DND-41 (cell line): ENCODE measurements around the gene GRM5.
"Not testable (repeated sequence)": the region's sequence is repeated elsewhere in the genome, so short reads cannot be mapped to it uniquely, and the experiment has no call there.

Experiments
- ATAC-seq: fragments of 200-7000 bp; cut with Tn5 transposase; 3 replicates; pipeline ENCODE4 v1.9.1; 2021; ENCODE audit warnings: low read depth; ENCODE audit not compliant: insufficient read depth
- DNase-seq: peaks from one replicate; pipeline ENCODE4 v3.0.0-alpha.2; 2020
- H2AFZ ChIP-seq: 2 replicates; pipeline ENCODE4 v1.6.0; 2012; ENCODE audit warnings: low read depth, low read length
- H3K27ac ChIP-seq: 2 replicates; pipeline ENCODE4 v1.5.1; 2012; ENCODE audit warnings: low read length, inconsistent platforms
- H3K27me3 ChIP-seq: fragments of 200-600 bp; sonication (generic); 2 replicates; pipeline ENCODE4 v1.6.0; 2012; ENCODE audit warnings: low read length, mild to moderate bottlenecking, inconsistent platforms; ENCODE audit not compliant: insufficient read depth, poor library complexity
- H3K36me3 ChIP-seq: 2 replicates; pipeline ENCODE4 v1.5.1; 2012; ENCODE audit warnings: low read length, inconsistent platforms; ENCODE audit not compliant: insufficient read depth
- H3K4me1 ChIP-seq: 2 replicates; pipeline ENCODE4 v1.5.1; 2012; ENCODE audit warnings: mild to moderate bottlenecking, low read length; ENCODE audit not compliant: insufficient read depth
- H3K4me2 ChIP-seq: 2 replicates; pipeline ENCODE4 v1.6.0; 2012; ENCODE audit warnings: mild to moderate bottlenecking, moderate library complexity, low read length, inconsistent platforms; ENCODE audit not compliant: insufficient read depth
- H3K4me3 ChIP-seq, 2 experiments: fragments of 200-600 bp in 1 of 2; shearing (Covaris generic) in 1 of 2; 2 replicates each; pipeline ENCODE4 v1.5.1; 2012 to 2016; ENCODE audit warnings: inconsistent platforms in 2 of 2, low read length in 2 of 2, mild to moderate bottlenecking in 2 of 2, low read depth in 1 of 2, moderate library complexity in 1 of 2
- H3K79me2 ChIP-seq: 2 replicates; pipeline ENCODE4 v1.6.0; 2012; ENCODE audit warnings: low read length, inconsistent platforms; ENCODE audit not compliant: insufficient read depth
- H3K9ac ChIP-seq: 2 replicates; pipeline ENCODE4 v1.6.0; 2012; ENCODE audit warnings: low read depth, mild to moderate bottlenecking, inconsistent platforms, low read length, moderate library complexity
- H3K9me3 ChIP-seq: 2 replicates; pipeline ENCODE4 v1.5.1; 2012; ENCODE audit warnings: low read length, moderate library complexity, mild to moderate bottlenecking, inconsistent platforms; ENCODE audit not compliant: insufficient read depth, severe bottlenecking
- H4K20me1 ChIP-seq: 2 replicates; pipeline ENCODE4 v1.6.0; 2012; ENCODE audit warnings: low read length; ENCODE audit not compliant: insufficient read depth
- CTCF ChIP-seq: IDR thresholded peaks from 2 replicates; pipeline ENCODE4 v1.5.1; 2012; ENCODE audit warnings: borderline replicate concordance, low read length, moderate library complexity, mild to moderate bottlenecking; ENCODE audit not compliant: poor library complexity, severe bottlenecking; ENCODE audit errors: extremely low read depth
- EZH2 ChIP-seq: IDR thresholded peaks from 3 replicates; pipeline ENCODE4 v1.6.1; 2012; ENCODE audit warnings: borderline replicate concordance, low read depth, mild to moderate bottlenecking, moderate library complexity, low read length, inconsistent platforms; ENCODE audit not compliant: severe bottlenecking

GRM5 gene

GRCh38 chr11:89016214-89016613, 49.6 kb downstream of the GRM5 start:
- TF ChIP-seq EZH2 (no peak), CTCF (no peak)
- no peak overlapping the region for H3K4me2 ChIP-seq
- no peak overlapping the region for H3K9ac ChIP-seq
- no peaks in the 10 kb centered on the region for H3K4me1 ChIP-seq
- no peak overlapping the region for H3K27ac ChIP-seq
- no peaks in the 10 kb centered on the region for H3K79me2 ChIP-seq
- H2AFZ ChIP-seq: no peak overlapping the region
- H3K27me3 ChIP-seq: no peaks in the 10 kb centered on the region
- no peak overlapping the region for H3K4me3 ChIP-seq
- ATAC-seq (no peak), DNase-seq (no peak)
- no peaks in the 10 kb centered on the region for H3K36me3 ChIP-seq
- H3K9me3 ChIP-seq: no peaks in the 10 kb centered on the region
- H4K20me1 ChIP-seq: no peaks in the 10 kb centered on the region

- no peak overlapping the region for H3K9ac ChIP-seq
- no peaks in the 10 kb centered on the region for H3K4me1 ChIP-seq
- H2AFZ ChIP-seq: no peak overlapping the region
- no peak overlapping the region for H3K27ac ChIP-seq
- no peaks in the 10 kb centered on the region for H3K27me3 ChIP-seq
- no peaks in the 10 kb centered on the region for H3K79me2 ChIP-seq
- no peak overlapping the region for H3K4me2 ChIP-seq
- DNase-seq (no peak), ATAC-seq (no peak)
- TF ChIP-seq EZH2: no peak
- no peak for TF ChIP-seq CTCF
- H3K4me3 ChIP-seq: no peak overlapping the region
- H3K9me3 ChIP-seq: no peaks in the 10 kb centered on the region
- H4K20me1 ChIP-seq: no peaks in the 10 kb centered on the region
- no peaks in the 10 kb centered on the region for H3K36me3 ChIP-seq
These were observed 50.2 kb downstream of the GRM5 start for GRCh38 chr11:89015614-89016013.

- H2AFZ ChIP-seq, DNase-seq, ATAC-seq: not testable (repeated sequence)
These were observed 64.9 kb downstream of the GRM5 start for GRCh38 chr11:89000852-89001251.

GRCh38 chr11:88979641-88980040, 86.1 kb downstream of the GRM5 start:
- H3K4me3 ChIP-seq: no peak overlapping the region
- no peaks in the 10 kb centered on the region for H3K79me2 ChIP-seq
- H4K20me1 ChIP-seq: no peaks in the 10 kb centered on the region
- no peaks in the 10 kb centered on the region for H3K27me3 ChIP-seq
- no peaks in the 10 kb centered on the region for H3K36me3 ChIP-seq
- no peak overlapping the region for H3K27ac ChIP-seq
- TF ChIP-seq EZH2 (no peak), CTCF (no peak)
- H3K9me3 ChIP-seq: no peaks in the 10 kb centered on the region
- no peak overlapping the region for H3K9ac ChIP-seq
- no peak overlapping the region for H2AFZ ChIP-seq
- H3K4me2 ChIP-seq: no peak overlapping the region
- no peak for ATAC-seq
- no peaks in the 10 kb centered on the region for H3K4me1 ChIP-seq
- no peak for DNase-seq

More at GRCh38 chr11:89000852-89001251, 64.9 kb downstream of the GRM5 start:
- not testable (repeated sequence) for H3K4me1 ChIP-seq, H3K27ac ChIP-seq, H3K9ac ChIP-seq, H3K27me3 ChIP-seq, H3K36me3 ChIP-seq, H3K4me3 ChIP-seq, H3K79me2 ChIP-seq, H4K20me1 ChIP-seq, H3K9me3 ChIP-seq, H3K4me2 ChIP-seq

- not testable (repeated sequence) for H3K36me3 ChIP-seq, H3K79me2 ChIP-seq, DNase-seq, H3K4me3 ChIP-seq, H3K4me1 ChIP-seq, ATAC-seq, H3K27me3 ChIP-seq, H4K20me1 ChIP-seq, H3K9me3 ChIP-seq, H3K27ac ChIP-seq, H3K4me2 ChIP-seq, H2AFZ ChIP-seq, H3K9ac ChIP-seq
These were observed 86.8 kb downstream of the GRM5 start for GRCh38 chr11:88978992-88979391.

- H3K4me3 ChIP-seq, H3K79me2 ChIP-seq, H3K4me2 ChIP-seq, H3K27ac ChIP-seq, DNase-seq, H3K4me1 ChIP-seq, H3K9ac ChIP-seq, H2AFZ ChIP-seq, H3K36me3 ChIP-seq, H4K20me1 ChIP-seq, H3K9me3 ChIP-seq, ATAC-seq, H3K27me3 ChIP-seq: not testable (repeated sequence)
These were observed 90.3 kb downstream of the GRM5 start for GRCh38 chr11:88975441-88975840.
